Peyer's patch (tissue), 4 donors: Measurements from ENCODE around the gene DNAJB12. TPM values are rescaled to one million over a fixed set of nuclear protein-coding genes. Genes with fewer than 3 reads are reported as not detected.

Experiments
- DNase-seq, 3 donors: peaks; one replicate each; pipeline ENCODE4 v3.0.0-alpha.2; 2017 to 2019
- H3K27ac ChIP-seq, 4 donors: fragments of 200-600 bp; sonication (generic); one replicate each; pipeline ENCODE4 v1.5.1; 2016 to 2019
- H3K27me3 ChIP-seq, 2 donors: fragments of 200-600 bp; sonication (generic); one replicate each; pipeline ENCODE4 v1.5.1; 2019
- H3K36me3 ChIP-seq, 3 donors: fragments of 200-600 bp; sonication (generic); one replicate each; pipeline ENCODE4 v1.5.1; 2016 to 2019
- H3K4me1 ChIP-seq, 4 donors: fragments of 200-600 bp; sonication (generic); one replicate each; pipeline ENCODE4 v1.5.1; 2016 to 2019
- H3K4me3 ChIP-seq, 4 donors: fragments of 200-600 bp; sonication (generic); 1 replicate in 3 of 4; 2 replicates in 1 of 4; pipeline ENCODE4 v1.5.1; 2016 to 2019; ENCODE audit warnings: mild to moderate bottlenecking in 1 of 4
- H3K9me3 ChIP-seq, 4 donors: fragments of 200-600 bp; sonication (generic); one replicate each; pipeline ENCODE4 v1.5.1; 2016 to 2019; ENCODE audit warnings: mild to moderate bottlenecking in 1 of 4
- POLR2A ChIP-seq, 2 donors: fragments of 450-650 bp; IDR thresholded peaks; one replicate each; pipeline ENCODE4 v1.5.1; 2017; ENCODE audit warnings: antibody characterized with exemption in 2 of 2, mild to moderate bottlenecking in 2 of 2, moderate library complexity in 2 of 2
- total RNA-seq, 4 donors: library from RNA; depleted of rRNA; stranded (reverse); fragments of >200 nt; gene quantifications; one replicate each; pipeline ENCODE4 v1.1.0, GENCODE V29; 2016
- TF ChIP-seq, protein P1 (sequence below), 6 experiments: fragments of 450-650 bp in 4 of 6; fragments of 200-600 bp in 2 of 6; sonication (generic) in 1 of 6; IDR thresholded peaks; one replicate each; pipeline ENCODE4 v1.5.1; 2017 to 2019; ENCODE audit warnings: antibody characterized with exemption in 6 of 6, mild to moderate bottlenecking in 3 of 6, moderate library complexity in 1 of 6

Gene DNAJB12
- total RNA-seq, 4 donors from 2014 or later = 33.0 to 54.1 (median 47.2) TPM

DNA sequence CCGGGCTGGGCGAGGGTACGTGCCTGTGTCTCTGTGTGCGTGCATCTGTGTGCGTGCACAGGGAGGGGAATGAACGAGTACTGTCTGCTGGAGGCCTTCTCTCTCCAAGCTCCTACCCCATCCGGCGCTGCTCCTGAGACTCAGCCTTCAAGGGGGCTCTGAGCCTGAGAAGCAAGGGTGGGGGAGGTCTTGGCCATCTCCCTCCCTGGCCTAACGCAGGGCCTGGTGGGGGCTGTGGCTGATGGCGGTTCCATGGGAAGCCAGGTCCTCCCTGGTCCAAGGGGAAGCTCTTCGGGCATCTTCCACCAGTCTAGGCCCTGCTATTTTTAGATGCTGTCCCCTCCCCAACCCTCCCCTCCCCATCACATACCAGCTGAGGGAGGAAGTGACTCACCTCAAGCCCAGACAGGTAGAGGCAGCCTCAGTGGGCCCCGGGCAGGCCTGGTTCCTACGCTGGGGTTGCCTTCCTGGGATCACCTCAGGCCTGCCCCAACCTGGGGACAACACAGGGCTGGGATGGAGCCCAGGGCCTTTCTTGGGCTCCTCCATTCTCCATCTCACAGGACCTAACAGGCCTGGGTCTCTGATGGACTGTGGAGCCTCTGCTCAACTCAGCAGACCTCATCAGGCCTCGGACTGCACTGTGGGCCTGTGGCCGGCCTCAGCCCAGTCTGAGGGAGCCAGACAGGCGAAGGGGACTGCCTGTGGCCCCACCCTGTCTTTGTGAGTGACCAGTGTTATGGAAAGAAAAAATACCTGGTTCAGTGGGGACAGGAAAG, 32.2 kb downstream of the DNAJB12 start:
- no peak for TF ChIP-seq POLR2A (IDR thresholded peaks at IDR 0.05)
- TF ChIP-seq, protein P1, sequence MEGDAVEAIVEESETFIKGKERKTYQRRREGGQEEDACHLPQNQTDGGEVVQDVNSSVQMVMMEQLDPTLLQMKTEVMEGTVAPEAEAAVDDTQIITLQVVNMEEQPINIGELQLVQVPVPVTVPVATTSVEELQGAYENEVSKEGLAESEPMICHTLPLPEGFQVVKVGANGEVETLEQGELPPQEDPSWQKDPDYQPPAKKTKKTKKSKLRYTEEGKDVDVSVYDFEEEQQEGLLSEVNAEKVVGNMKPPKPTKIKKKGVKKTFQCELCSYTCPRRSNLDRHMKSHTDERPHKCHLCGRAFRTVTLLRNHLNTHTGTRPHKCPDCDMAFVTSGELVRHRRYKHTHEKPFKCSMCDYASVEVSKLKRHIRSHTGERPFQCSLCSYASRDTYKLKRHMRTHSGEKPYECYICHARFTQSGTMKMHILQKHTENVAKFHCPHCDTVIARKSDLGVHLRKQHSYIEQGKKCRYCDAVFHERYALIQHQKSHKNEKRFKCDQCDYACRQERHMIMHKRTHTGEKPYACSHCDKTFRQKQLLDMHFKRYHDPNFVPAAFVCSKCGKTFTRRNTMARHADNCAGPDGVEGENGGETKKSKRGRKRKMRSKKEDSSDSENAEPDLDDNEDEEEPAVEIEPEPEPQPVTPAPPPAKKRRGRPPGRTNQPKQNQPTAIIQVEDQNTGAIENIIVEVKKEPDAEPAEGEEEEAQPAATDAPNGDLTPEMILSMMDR (IDR thresholded peaks at IDR 0.05) = no peak
- Histone ChIP-seq H3K4me3 (no peak overlapping the region), H3K27ac (peak overlapping the region in 2 of 4 donors; percentile 94 to 97), H3K36me3 (no peaks in the 10 kb centered on the region), H3K9me3 (no peaks in the 10 kb centered on the region), H3K4me1 (peaks cover 0 to 49% (median 36%) of the 10 kb centered on the region in 4 donors), H3K27me3 (no peaks in the 10 kb centered on the region)
- no peak for DNase-seq

DNA sequence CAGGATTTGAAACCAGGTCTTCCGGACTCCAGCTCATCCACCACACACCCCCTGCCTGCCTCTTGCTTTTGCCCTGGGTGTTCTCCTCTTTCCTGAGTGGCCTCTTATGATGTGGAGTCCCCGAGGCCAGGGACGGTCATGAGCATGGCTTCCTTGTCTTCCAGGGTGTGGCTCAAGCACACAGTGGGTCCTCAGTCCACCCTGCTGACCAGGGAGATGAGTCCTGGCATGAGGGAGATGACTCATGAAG, 32.8 kb downstream of the DNAJB12 start:
- no peak for TF ChIP-seq POLR2A (IDR thresholded peaks at IDR 0.05)
- TF ChIP-seq, protein P1 (IDR thresholded peaks at IDR 0.05) = no peak
- Histone ChIP-seq H3K9me3 (no peaks in the 10 kb centered on the region), H3K36me3 (no peaks in the 10 kb centered on the region), H3K27ac (peak overlapping the region in 2 of 4 donors; percentile 94 to 97), H3K4me1 (peaks cover 0 to 54% (median 40%) of the 10 kb centered on the region in 4 donors), H3K27me3 (no peaks in the 10 kb centered on the region), H3K4me3 (no peak overlapping the region)
- DNase-seq = peak in 1 of 3 donors; percentile 51

DNA sequence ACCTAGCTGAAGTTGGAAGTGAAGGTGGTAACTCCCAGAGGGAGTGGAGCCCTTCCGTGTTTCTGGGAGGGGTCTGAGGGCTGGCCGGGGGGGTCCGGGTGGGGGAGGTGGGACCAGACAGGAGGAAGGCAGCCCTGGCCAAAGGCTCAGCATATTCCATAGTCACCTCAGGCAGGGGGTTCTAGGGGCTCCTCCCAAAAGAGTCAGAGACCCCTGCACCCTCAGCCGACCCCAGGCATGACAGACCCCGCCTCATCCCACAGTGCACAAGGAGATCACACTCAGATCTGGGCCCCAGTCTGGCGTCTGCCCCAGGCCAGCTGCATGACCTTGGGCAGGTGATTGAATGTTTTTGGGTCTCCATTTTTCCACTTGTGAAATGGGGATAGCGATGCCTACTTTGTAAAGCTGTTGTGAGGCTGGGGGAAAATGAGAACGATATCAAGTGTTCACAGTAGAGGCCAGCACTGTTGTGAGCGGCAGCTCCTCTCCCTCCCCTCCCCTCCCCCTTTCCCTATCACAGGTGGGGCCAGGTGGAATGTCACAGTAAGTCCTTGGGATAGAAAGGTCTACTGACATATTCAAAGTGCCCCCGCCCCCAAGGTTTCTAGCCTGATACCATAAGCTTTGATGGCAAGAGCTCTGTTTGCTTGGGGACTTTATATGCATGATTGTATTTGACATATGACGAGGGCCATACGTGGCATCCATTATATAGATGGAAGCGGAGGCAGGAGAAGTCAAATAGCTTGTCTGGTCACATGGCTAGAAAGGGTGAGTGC, 33.3 kb downstream of the DNAJB12 start:
- TF ChIP-seq, protein P1 (IDR thresholded peaks at IDR 0.05) = no peak
- TF ChIP-seq POLR2A (IDR thresholded peaks at IDR 0.05) = no peak
- Histone ChIP-seq H3K27me3 (no peaks in the 10 kb centered on the region), H3K9me3 (no peaks in the 10 kb centered on the region), H3K4me1 (peaks cover 3 to 59% (median 45%) of the 10 kb centered on the region in 4 donors), H3K27ac (peak overlapping the region; percentile 83 to 97 (median 94)), H3K36me3 (no peaks in the 10 kb centered on the region), H3K4me3 (no peak overlapping the region)
- DNase-seq = no peak

GRCh38 chr10:72320676-72321247, 34.0 kb downstream of the DNAJB12 start:
- Histone ChIP-seq H3K9me3 (no peaks in the 10 kb centered on the region), H3K27me3 (no peaks in the 10 kb centered on the region), H3K4me1 (peaks cover 9 to 66% (median 51%) of the 10 kb centered on the region in 4 donors), H3K36me3 (no peaks in the 10 kb centered on the region), H3K4me3 (no peak overlapping the region), H3K27ac (peak overlapping the region; percentile 83 to 97 (median 94))
- TF ChIP-seq, protein P1 (IDR thresholded peaks at IDR 0.05) = no peak
- peak; percentile 58 to 89 (median 78) for DNase-seq

DNA sequence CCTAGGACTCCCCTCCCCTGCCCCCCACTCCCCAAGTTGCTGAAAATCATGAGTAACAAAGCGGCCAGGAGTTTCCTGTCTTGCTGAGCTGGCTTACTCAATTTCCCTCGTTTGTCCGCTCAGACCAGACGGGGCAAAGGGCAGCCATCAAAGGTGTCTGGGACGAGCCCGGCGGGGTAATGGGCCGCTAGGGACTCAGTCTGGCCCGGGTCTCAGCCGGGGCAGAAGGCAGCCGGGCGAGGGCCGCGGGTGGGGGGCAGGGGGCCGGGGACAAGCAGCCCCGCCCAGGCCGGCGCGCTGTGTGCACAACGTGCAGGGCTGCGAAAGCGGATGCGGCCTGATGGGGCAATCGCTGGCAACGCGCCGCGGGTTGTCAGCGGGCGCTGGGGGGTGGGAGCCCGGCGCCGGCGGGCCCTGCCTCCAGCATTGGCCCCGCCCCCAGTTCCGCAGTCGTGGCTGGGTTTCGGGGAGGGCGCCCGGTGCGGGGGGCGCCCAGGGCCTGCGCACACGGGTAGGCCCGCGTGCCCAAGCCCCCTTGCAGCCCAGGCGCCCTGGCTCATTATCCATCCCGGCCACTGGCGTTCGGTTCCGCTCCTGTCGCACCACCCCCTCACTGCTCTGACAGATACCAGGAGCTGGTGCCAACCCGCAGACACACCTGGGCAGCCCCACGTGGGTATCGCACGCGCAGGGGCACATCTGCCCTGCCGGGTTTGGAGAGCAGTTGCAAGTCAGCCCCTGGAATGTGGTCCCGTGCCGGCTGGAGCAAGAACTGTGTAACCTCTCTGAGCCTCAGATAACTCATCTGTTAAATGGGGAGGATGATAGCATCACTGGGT, 35.1 kb downstream of the DNAJB12 start:
- no peaks in the 10 kb centered on the region for H3K9me3 ChIP-seq
- H3K27ac ChIP-seq = peak overlapping the region; percentile 83 to 97 (median 94)
- no peaks in the 10 kb centered on the region for H3K36me3 ChIP-seq
- H3K4me3 ChIP-seq = peak overlapping the region; percentile 35 to 56 (median 50)
- peak; percentile 93 to 97 (median 94) for DNase-seq
- peaks cover 9 to 67% (median 53%) of the 10 kb centered on the region in 4 donors for H3K4me1 ChIP-seq
- no peaks in the 10 kb centered on the region for H3K27me3 ChIP-seq
- TF ChIP-seq, protein P1 (IDR thresholded peaks at IDR 0.05) = peak in 2 of 6 experiments; percentile 15 to 24
- peak; percentile 13 to 19 for TF ChIP-seq POLR2A (IDR thresholded peaks at IDR 0.05)
